Sigmoid colon (tissue), 7 donors: ENCODE results near the gene PDGFRB. TPM values are rescaled to one million over a fixed set of nuclear protein-coding genes. Genes with fewer than 3 reads are reported as not detected.

Experiments
- DNase-seq: peaks from one replicate; pipeline ENCODE4 v3.0.0-alpha.2; 2019
- H3K27ac ChIP-seq, 4 donors: fragments of 200-600 bp; sonication (generic); one replicate each; pipeline ENCODE4 v1.5.1; 2016 to 2019; ENCODE audit warnings: mild to moderate bottlenecking in 1 of 4
- H3K27me3 ChIP-seq, 3 donors: fragments of 200-600 bp; sonication (generic); one replicate each; pipeline ENCODE4 v1.5.1; 2019; ENCODE audit warnings: mild to moderate bottlenecking in 1 of 3
- H3K36me3 ChIP-seq, 4 donors: fragments of 200-600 bp; sonication (generic); one replicate each; pipeline ENCODE4 v1.5.1; 2016 to 2019
- H3K4me1 ChIP-seq, 4 donors: fragments of 200-600 bp; sonication (generic); one replicate each; pipeline ENCODE4 v1.5.1; 2017 to 2019
- H3K4me3 ChIP-seq, 4 donors: fragments of 200-600 bp; sonication (generic); one replicate each; pipeline ENCODE4 v1.5.1; 2017 to 2019; ENCODE audit warnings: mild to moderate bottlenecking in 2 of 4, moderate library complexity in 1 of 4
- H3K9me3 ChIP-seq, 4 donors: fragments of 200-600 bp in 3 of 4; sonication (generic) in 3 of 4; one replicate each; pipeline versions ENCODE4 v1.5.1 to v1.6.1; 2013 to 2019
- EP300 ChIP-seq, 4 donors: sonication (generic); formaldehyde crosslinking; IDR thresholded peaks; one replicate each; pipeline ENCODE4 v1.6.1; 2017; ENCODE audit warnings: antibody characterized with exemption in 4 of 4
- POLR2A ChIP-seq, 2 donors: fragments of 450-650 bp; IDR thresholded peaks; one replicate each; pipeline ENCODE4 v1.6.1; 2016; ENCODE audit warnings: antibody characterized with exemption in 2 of 2, mild to moderate bottlenecking in 2 of 2, moderate library complexity in 2 of 2
- POLR2AphosphoS5 ChIP-seq, 4 donors: sonication (generic); formaldehyde crosslinking; IDR thresholded peaks; one replicate each; pipeline ENCODE4 v1.6.1; 2017; ENCODE audit warnings: antibody characterized with exemption in 4 of 4
- WGBS, 2 donors: extraction: QIAGEN DNeasy Blood & Tissue Kit; methylation state at CpG; one replicate each; pipeline ENCODE4 v1.1.7; 2013; 5-methylcytosine and 5-hydroxymethylcytosine counted together
- intact Hi-C: fragments of 100-400 bp; cut with DNase I; formaldehyde crosslinking; loops from one replicate; pipeline ENCODE4 v1.15.1; 2023
- polyA plus RNA-seq, 3 donors: library from polyadenylated mRNA; stranded (reverse); fragments of 200-250 nt; gene quantifications; one replicate each; pipeline ENCODE4 v1.2.3, GENCODE V29; 2013
- total RNA-seq, 4 donors: library from RNA; depleted of rRNA; stranded (reverse); fragments of >200 nt; gene quantifications; one replicate each; pipeline ENCODE4 v1.1.0, GENCODE V29; 2016
- TF ChIP-seq, protein P1 (sequence below), 4 experiments: fragments of 450-650 bp in 3 of 4; fragments of 200-600 bp in 1 of 4; IDR thresholded peaks; one replicate each; pipeline ENCODE4 v1.5.1; 2016 to 2019; ENCODE audit warnings: antibody characterized with exemption in 4 of 4, mild to moderate bottlenecking in 3 of 4, moderate library complexity in 2 of 4
- donor health status: healthy with polysubstance abuse.
- donor health status: Bipolar disorder and iron deficiency.
- donor health status: healthy.

PDGFRB gene
- total RNA-seq (100 to 1,000 TPM in 1 of 4 donors, 10 to 100 TPM in 3; 54.9 to 104 (median 69.4) TPM), polyA plus RNA-seq (10 to 100 TPM in 1 of 3 donors, 1 to 10 TPM in 2; 3.9 to 26.7 (median 6.0) TPM)

DNA sequence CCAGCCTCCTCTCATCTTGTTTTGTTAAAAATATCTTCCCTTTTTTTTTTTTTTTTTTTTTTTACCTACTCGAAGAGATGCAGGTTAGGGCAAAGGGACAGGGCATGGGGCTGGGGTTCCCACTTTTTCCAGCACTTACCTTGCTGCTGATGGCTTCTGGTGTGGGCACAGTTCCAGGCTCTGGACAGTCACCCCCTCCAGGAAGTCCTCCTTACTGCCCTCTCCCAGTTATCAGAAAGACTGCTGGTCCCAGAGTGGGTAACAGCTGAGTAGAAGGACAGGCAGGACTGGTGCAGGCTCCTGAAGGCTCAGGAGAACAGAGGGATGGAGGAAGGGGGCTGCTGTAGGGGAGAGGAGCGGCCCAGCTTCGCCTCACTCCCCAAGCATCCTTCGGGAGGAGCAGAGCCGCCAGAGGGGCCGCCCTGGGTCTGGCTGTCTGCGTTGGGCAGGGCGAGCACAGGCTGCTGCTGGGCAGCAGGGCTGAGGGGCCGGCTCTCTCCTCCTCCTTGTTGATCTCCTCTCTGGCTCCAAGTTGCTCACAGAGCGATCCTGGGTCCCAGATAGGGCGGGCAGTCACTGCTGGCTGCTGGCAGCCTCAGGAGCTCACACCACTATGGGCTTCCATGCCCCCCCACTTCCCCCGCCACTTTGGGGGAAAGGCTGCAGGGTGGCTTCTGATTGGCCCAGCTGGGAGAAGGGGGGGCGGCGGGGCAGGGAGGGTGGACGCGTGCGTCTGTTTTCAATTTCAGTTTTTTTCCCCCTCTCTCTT is at the start of gene PDGFRB:
Gene PDGFRB (minus strand): TSS at position 588 of the 769 bp plus-strand sequence. CDS start 18,798 bp downstream, outside the sequence.
- intact Hi-C loops = loop anchor here (5.0 kb wide), 1 partner anchor 282 kb away; no protein-coding TSS in a partner anchor
- H3K36me3 ChIP-seq = peaks cover 0 to 7% (median 0%) of the 10 kb centered on the region in 4 donors
- TF ChIP-seq POLR2AphosphoS5 (IDR thresholded peaks at IDR 0.05) (peak; percentile 75 to 92 (median 87)), EP300 (IDR thresholded peaks at IDR 0.05) (no peak), POLR2A (IDR thresholded peaks at IDR 0.05) (peak; percentile 73 to 78)
- TF ChIP-seq, protein P1, sequence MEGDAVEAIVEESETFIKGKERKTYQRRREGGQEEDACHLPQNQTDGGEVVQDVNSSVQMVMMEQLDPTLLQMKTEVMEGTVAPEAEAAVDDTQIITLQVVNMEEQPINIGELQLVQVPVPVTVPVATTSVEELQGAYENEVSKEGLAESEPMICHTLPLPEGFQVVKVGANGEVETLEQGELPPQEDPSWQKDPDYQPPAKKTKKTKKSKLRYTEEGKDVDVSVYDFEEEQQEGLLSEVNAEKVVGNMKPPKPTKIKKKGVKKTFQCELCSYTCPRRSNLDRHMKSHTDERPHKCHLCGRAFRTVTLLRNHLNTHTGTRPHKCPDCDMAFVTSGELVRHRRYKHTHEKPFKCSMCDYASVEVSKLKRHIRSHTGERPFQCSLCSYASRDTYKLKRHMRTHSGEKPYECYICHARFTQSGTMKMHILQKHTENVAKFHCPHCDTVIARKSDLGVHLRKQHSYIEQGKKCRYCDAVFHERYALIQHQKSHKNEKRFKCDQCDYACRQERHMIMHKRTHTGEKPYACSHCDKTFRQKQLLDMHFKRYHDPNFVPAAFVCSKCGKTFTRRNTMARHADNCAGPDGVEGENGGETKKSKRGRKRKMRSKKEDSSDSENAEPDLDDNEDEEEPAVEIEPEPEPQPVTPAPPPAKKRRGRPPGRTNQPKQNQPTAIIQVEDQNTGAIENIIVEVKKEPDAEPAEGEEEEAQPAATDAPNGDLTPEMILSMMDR (IDR thresholded peaks at IDR 0.05) = no peak
- peak; percentile 98 for DNase-seq
- H3K27ac ChIP-seq = peak within 1 kb of the TSS; percentile 84 to 92 (median 87)
- no peaks in the 10 kb centered on the region for H3K27me3 ChIP-seq
- H3K9me3 ChIP-seq = no peaks in the 10 kb centered on the region
- 28 to 73% methylated on average over 17 of the region's 17 CpGs for WGBS, 2 donors
- H3K4me3 ChIP-seq = peak within 1 kb of the TSS; percentile 54 to 61 (median 57)
- peaks cover 0 to 54% (median 31%) of the 10 kb centered on the region in 4 donors for H3K4me1 ChIP-seq

GRCh38 chr5:150204590-150204960 is 48.9 kb upstream of the PDGFRB start:
- intact Hi-C loops = no loop called here
- no peaks in the 10 kb centered on the region for H3K27me3 ChIP-seq
- DNase-seq = no peak

GRCh38 chr5:150203832-150204589 is 48.4 kb upstream of the PDGFRB start:
- no peaks in the 10 kb centered on the region for H3K9me3 ChIP-seq
- intact Hi-C loops = no loop called here
- H3K4me3 ChIP-seq = no peak overlapping the region
- no peaks in the 10 kb centered on the region for H3K36me3 ChIP-seq
- no peaks in the 10 kb centered on the region for H3K27me3 ChIP-seq
- no peak overlapping the region for H3K27ac ChIP-seq
- TF ChIP-seq POLR2AphosphoS5 (IDR thresholded peaks at IDR 0.05) (no peak), POLR2A (IDR thresholded peaks at IDR 0.05) (no peak), EP300 (IDR thresholded peaks at IDR 0.05) (no peak)
- TF ChIP-seq, protein P1 (IDR thresholded peaks at IDR 0.05) = no peak
- H3K4me1 ChIP-seq = no peaks in the 10 kb centered on the region
- no peak for DNase-seq
- 84% methylated on average over 12 of the region's 12 CpGs for WGBS, 2 donors

More at GRCh38 chr5:150204590-150204960, 48.9 kb upstream of the PDGFRB start:
- no peak overlapping the region for H3K4me3 ChIP-seq
- H3K4me1 ChIP-seq = no peaks in the 10 kb centered on the region
- TF ChIP-seq, protein P1 (IDR thresholded peaks at IDR 0.05) = no peak
- TF ChIP-seq POLR2AphosphoS5 (IDR thresholded peaks at IDR 0.05) (no peak), EP300 (IDR thresholded peaks at IDR 0.05) (no peak), POLR2A (IDR thresholded peaks at IDR 0.05) (no peak)
- H3K27ac ChIP-seq = no peak overlapping the region
- no peaks in the 10 kb centered on the region for H3K9me3 ChIP-seq
- no peaks in the 10 kb centered on the region for H3K36me3 ChIP-seq
- whole genome bisulfite sequencing, 2 donors = 93 to 97% methylated on average over 13 of the region's 13 CpGs

DNA sequence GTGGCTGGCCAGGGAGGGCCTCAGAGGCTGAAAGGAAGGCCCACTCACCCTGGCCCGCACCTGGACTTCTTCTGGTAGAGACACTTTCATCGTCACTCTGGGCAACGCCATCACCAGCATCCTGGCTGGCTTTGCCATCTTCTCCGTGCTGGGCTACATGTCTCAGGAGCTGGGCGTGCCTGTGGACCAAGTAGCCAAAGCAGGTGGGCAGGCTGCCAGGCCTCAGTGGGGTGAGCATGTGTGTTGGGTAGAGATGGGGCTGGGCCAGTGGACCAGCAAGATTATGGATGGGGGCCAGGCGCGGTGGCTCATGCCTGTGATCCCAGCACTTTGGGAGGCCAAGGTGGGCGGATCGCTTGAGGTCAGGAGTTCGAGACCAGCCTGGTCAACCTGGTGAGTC is 46.9 kb upstream of the PDGFRB start:
- WGBS, 2 donors = 95% methylated on average over 10 of the region's 10 CpGs
- H3K9me3 ChIP-seq = no peaks in the 10 kb centered on the region

More for the DNA sequence above, 46.9 kb upstream of the PDGFRB start:
- DNase-seq = no peak
- H3K4me3 ChIP-seq = no peak overlapping the region
- no peaks in the 10 kb centered on the region for H3K4me1 ChIP-seq
- no peak overlapping the region for H3K27ac ChIP-seq
- intact Hi-C loops = no loop called here
- no peaks in the 10 kb centered on the region for H3K36me3 ChIP-seq
- TF ChIP-seq POLR2A (IDR thresholded peaks at IDR 0.05) = no peak
- TF ChIP-seq POLR2AphosphoS5 (IDR thresholded peaks at IDR 0.05) = no peak
- TF ChIP-seq EP300 (IDR thresholded peaks at IDR 0.05) = no peak
- TF ChIP-seq, protein P1 (IDR thresholded peaks at IDR 0.05) = no peak
- no peaks in the 10 kb centered on the region for H3K27me3 ChIP-seq
